CMK (cell line): ENCODE data around the gene TRIO.
"Not testable (repeated sequence)": the region's sequence is repeated elsewhere in the genome, so short reads cannot be mapped to it uniquely, and the experiment has no call there.

ENCODE experiments used
- DNase-seq: peaks from one replicate; pipeline ENCODE4 v3.0.0-alpha.2; 2010; ENCODE audit warnings: low read depth

Gene TRIO

DNA sequence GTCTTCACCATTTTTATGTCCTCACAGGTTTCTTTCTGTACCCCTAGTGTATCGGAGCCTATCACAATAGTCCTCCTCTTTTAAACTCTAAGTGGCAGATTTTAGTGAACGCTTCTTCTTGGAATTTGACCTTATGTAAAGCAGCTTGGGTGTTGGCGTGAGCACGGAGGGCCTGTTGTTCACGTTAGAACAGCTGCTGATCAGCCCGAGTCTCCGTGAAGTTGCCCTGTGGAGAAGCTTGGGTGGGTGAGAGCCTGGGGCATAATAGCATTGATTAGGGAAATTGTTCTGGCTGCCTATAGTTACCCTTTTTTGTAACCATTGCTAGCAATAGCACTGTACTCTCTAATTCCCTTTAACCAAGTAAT, 271.5 kb downstream of the TRIO start:
- DNase-seq, result no peak

DNA sequence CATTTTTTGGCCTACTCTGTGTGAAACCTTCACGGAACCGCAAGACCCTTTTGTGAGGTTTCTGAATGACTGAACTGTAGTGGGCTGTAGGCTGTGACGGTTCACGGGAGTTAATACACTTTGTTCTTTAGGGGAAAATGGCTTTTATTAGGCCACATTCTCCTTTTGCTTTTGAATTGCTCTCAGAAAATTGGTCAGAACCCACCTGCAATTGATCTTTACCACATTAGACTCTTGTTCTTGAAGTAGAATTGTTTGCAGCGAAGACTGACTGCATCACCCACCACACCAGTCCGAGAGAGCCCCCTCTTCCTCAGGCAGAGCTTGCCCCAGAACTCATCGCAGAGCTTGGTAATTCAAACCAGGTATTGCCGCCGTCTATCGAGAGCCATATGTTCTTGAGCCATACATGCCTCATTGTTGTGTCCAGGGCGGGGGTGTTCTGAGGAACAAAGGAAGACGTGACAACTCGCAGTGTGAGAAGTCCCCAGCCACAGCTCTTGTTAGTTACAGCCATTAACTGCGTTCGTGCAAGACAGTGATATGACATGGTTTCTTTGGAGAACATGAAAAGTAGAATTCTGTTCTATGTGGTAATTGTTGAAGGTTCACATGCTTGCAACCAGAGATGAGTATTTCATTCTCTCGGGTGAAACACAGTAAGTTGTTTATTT, 272.0 kb downstream of the TRIO start:
- no peak for DNase-seq

- no peak for DNase-seq
These were observed 272.5 kb downstream of the TRIO start for GRCh38 chr5:14415698-14416074.

DNA sequence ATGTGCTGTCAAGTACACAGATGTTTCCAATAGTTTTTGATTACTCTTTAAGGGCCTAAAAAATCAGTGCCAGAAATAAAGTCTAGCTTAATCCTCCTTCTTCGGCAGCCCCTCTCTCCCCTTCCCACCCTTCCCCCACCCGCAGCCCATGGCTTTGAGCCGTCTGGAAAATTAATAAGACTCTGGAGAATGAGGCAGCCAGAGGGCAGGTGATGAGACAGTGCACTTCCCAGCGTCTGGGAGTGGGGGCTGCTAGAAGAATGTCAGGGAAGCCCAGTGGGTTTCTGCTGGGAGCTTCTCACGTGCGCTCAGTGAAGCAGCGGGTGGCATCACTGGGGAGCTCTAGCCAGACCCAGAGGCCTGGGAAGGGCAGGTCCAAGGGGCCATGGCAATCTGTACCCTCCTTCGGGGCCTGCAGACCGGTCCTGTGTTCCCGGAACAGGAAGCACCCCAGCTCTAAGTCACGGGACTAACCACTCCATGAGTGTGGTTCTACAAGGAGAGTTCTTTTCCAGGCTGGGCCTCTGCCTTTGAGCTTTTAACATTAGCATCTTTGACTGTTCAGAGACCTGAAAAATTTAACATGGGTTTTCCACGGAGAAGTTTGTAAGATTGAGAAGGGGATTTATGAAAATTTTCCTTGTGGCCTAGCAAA, 273.6 kb downstream of the TRIO start:
- no peak for DNase-seq

- no peak for DNase-seq
These were observed 274.2 kb downstream of the TRIO start for GRCh38 chr5:14417276-14417730.

GRCh38 chr5:14417792-14418765, 274.9 kb downstream of the TRIO start:
- DNase-seq, result no peak

- DNase-seq, result no peak
These were observed 276.5 kb downstream of the TRIO start for GRCh38 chr5:14419686-14420085.

DNA sequence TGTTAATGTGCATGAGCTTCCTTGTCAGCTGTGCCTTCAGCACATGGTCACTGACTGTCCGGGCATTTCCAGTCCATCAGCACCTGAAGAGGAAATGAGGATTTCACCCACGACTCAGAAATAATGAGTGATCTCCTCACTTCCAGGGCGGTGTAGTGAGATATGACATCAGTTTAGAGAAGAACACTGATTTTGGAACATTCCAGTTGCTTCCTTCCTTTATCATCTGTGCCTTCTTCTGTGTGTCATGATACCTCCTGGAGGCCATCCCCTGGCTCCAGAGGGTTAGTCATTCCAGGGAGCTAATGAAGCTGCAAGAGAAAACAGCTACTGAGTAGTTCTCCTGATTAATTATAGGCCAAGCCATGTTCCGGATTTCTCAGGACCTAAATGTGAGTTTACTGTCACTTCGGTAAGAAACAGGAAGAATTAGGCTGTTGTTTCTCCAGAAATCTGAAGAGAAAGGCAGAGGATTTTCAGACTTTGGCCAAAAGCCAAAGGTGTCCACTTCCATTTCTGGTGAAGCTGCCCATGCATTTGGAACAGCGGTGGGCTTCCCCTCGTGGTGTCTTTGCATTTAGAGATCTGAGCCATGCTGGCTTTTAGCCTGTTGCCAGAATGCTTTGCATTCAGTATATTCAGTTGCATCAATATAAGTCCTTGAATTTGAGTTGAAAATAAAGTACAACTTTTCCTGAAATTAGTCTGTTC, 277.1 kb downstream of the TRIO start:
- no peak for DNase-seq

GRCh38 chr5:14421851-14422250, 278.7 kb downstream of the TRIO start:
- DNase-seq, result no peak

DNA sequence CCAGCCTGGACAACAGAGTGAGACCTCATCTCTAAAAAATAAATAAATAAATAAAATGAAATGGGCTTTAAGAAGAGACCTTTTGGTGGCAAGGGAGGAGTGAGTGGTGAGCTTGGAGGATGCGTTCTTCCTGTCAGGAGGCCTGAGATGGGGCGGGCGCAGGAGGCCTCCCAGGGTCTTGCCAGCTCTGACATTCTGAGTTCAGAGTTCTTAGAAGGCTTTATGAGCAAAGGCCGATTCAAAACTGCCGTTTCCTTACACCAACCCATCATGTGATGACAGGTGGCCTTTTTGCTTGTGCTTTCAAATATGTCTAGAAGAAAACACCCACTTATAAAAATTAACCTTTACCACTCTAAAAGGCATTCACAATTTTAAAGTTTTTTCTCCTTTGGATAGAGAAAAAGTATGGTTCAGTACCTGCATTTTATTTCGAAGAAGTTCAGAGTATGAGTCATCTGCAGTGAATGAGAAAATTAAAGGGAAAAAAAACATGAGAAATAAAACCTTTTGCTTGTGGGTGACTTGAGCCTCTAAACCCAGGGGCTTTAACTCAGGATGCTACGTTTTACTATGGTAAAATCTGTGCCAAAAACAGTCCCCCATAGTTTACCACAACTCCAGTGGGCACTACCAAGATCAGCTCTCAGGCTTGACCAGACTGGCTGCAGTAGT, 281.0 kb downstream of the TRIO start:
- no peak for DNase-seq

DNA sequence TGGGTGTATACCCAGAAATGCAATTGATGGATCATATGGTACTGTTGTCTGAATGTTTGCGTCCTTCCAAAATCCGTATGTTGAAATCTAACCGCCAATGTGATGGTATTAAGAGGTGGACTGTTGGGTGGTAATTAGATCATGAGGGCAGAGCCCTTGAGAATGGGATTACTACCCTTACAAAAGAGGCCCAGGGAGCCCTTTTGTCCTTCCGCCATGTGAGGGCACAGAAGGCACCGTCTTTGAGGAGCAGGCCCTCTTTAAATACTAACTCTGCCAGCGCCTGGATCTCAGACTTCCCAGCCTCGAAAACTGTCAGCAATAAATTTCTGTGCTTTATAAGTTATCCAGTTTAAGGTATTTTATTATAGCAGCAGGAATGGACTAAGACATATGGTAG, 282.4 kb downstream of the TRIO start:
- no peak for DNase-seq

DNA sequence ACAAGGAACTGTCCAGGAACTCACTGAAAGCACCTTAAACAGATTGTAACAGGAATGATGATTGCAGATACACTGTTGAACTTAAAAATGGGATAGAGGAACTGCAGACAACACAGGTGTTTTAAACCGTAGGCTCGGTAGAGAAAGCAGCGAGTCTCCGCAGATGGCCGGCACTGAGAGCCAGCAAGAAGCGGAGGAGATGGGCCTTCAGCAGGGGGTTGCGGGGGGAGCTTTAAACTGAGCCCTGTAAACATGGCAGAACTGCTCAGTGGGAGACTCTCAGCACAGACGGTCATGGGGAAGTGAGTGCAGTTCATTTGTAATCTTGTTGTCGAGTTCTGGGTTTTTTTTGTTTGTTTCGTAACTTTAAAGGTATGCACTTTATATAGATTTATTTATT, 283.4 kb downstream of the TRIO start:
- no peak for DNase-seq

GRCh38 chr5:14428302-14429081, 285.4 kb downstream of the TRIO start:
- no peak for DNase-seq

DNA sequence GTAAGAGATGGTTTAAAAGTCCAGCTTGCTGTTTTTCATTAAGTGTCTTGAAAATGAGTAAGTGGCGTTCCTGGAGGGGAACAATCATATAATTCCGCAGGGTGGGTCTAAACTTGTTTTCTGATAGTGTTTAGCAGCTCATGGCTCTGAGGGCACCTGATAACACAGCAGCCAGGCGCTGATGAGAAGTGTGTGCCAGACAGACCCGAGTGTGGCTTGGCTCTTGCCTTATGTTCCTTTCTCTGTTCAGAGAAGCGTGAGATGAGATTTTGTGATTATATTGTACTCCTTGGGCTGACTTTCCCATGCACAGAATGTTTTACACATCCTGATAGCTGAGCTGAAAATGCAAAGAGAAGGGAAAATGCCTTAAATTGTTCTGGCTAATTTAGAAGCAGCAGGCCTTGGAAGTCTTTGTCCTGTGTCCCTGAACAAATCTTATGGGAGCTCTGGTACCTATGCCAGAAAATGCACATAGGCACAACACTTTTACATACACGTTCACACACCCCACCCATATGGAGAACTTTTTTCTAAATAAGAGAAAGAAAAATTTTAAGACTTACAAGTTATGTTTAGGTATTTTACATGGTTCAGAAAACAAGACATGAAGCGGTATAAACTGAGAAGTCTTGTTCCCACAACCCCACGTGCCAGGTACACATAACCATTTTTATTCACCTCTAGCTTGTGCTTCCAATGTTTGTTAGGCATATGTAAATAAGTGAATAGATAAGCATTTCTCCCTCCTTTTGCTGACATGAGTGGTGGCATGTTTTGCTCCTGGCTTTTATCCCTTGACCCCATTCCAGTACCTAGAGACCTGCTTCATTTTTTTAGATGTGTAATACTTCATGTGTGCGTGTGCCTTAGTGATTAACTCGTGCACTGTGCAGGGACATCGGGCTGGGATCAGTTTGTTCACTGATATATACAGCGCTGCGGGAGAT, 286.2 kb downstream of the TRIO start:
- DNase-seq, result peak; percentile 24

GRCh38 chr5:14431534-14431933, 288.4 kb downstream of the TRIO start:
- no peak for DNase-seq

DNA sequence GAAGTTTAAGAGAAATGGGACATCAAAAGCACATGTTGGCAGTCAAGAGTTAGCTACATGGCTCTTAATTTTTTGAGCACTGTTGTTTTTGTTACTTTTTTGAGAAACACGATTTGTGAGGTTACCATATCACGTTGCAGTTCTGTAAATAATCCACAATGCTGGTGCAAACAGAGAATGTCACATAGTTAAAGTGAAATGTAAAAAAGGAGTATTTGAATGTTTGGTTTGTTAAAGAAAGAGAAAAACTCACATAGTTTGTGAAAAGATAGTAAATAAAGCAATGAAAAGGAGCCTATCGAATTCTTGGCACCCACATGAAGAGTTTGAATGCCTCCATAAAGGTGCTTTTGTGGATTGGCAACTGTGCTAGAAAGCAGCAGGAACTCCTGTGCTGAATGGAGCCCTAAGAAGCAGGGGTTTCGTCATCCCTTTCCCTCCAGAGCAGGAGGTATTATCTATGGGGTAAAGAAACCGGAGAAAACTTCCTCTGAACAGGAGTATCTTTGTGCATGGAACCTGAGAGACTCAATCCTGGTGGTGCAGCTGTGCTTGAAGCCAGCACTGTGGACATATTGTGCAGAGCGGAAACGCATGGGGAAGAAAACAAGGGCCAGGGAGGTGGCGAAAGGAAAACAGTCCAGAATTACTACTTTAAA, 289.9 kb downstream of the TRIO start:
- no peak for DNase-seq

DNA sequence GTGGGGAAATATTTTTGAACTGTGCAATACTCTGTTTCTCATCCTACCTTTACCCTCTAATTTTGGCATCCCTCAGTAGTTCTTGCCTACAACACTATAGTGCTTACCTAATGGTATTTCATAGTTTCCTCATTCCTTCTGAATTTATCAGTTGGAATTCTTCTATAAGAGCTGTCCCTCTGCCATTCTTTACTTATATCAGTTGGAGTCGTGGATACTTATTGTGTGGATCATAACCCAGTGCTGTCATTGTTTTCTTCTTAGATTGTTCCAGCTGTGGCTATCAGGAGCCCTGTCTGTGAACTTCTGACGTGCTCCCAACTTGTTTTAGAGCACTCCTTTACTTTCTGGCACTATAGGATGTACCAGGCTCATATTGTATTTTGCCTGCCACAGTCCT, 292.3 kb downstream of the TRIO start:
- no peak for DNase-seq

- DNase-seq, result not testable (repeated sequence)
These were observed 293.0 kb downstream of the TRIO start for GRCh38 chr5:14436122-14436521.
